PFSK-1 (cell line): ENCODE data around the gene UVRAG.

Experiments used
- FOXP2 ChIP-seq: optimal IDR thresholded peaks from 2 replicates; pipeline ENCODE3; 2011; ENCODE audit warnings: borderline replicate concordance, control low read depth, inconsistent platforms; ENCODE audit not compliant: insufficient read depth; ENCODE audit errors: extremely low read length, extremely low read depth
- POLR2AphosphoS5 ChIP-seq: IDR thresholded peaks from 2 replicates; pipeline ENCODE4 v1.6.1; 2012; ENCODE audit warnings: low read depth, mild to moderate bottlenecking, control low read depth, low read length, moderate library complexity
- SIN3A ChIP-seq: IDR thresholded peaks from 2 replicates; pipeline ENCODE4 v1.6.1; 2012; ENCODE audit warnings: mild to moderate bottlenecking, low read length, moderate library complexity, borderline replicate concordance; ENCODE audit not compliant: insufficient read depth
- TAF1 ChIP-seq: IDR thresholded peaks from 2 replicates; pipeline ENCODE4 v1.6.1; 2012; ENCODE audit warnings: low read length, control low read depth, borderline replicate concordance; ENCODE audit not compliant: insufficient read depth
- TF ChIP-seq, protein P1 (sequence below), 2 experiments: IDR thresholded peaks; 2 replicates each; pipeline versions ENCODE4 v1.6.1 to v1.8.0; 2011 to 2012; ENCODE audit warnings: low read depth in 2 of 2, low read length in 2 of 2, control low read depth in 1 of 2, inconsistent platforms in 1 of 2, mild to moderate bottlenecking in 1 of 2, moderate library complexity in 1 of 2; ENCODE audit not compliant: insufficient read depth in 1 of 2

UVRAG gene

DNA sequence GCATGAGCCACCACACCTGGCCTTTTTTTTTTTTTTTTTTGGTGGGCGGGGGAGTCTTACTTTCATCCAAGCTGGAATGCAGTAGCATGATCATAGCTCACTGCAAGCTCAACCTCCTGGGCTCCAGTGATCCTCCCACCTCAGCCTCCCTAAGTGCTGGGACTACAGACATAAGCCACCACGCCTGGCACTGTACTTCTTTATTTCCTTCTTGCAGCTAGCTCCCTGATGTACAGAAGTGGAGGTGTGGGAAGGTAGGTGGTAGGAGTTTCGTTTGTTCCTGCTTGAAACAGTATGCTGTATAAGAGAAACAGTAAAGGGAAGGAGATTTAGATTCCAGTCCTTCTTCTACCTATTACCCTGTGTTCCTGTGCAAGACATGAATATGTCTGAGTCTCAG is 319.2 kb downstream of the UVRAG start:
- TF ChIP-seq, protein P1, sequence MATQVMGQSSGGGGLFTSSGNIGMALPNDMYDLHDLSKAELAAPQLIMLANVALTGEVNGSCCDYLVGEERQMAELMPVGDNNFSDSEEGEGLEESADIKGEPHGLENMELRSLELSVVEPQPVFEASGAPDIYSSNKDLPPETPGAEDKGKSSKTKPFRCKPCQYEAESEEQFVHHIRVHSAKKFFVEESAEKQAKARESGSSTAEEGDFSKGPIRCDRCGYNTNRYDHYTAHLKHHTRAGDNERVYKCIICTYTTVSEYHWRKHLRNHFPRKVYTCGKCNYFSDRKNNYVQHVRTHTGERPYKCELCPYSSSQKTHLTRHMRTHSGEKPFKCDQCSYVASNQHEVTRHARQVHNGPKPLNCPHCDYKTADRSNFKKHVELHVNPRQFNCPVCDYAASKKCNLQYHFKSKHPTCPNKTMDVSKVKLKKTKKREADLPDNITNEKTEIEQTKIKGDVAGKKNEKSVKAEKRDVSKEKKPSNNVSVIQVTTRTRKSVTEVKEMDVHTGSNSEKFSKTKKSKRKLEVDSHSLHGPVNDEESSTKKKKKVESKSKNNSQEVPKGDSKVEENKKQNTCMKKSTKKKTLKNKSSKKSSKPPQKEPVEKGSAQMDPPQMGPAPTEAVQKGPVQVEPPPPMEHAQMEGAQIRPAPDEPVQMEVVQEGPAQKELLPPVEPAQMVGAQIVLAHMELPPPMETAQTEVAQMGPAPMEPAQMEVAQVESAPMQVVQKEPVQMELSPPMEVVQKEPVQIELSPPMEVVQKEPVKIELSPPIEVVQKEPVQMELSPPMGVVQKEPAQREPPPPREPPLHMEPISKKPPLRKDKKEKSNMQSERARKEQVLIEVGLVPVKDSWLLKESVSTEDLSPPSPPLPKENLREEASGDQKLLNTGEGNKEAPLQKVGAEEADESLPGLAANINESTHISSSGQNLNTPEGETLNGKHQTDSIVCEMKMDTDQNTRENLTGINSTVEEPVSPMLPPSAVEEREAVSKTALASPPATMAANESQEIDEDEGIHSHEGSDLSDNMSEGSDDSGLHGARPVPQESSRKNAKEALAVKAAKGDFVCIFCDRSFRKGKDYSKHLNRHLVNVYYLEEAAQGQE (IDR thresholded peaks at IDR 0.05; ENCODE audit: insufficient read depth in 1 of 2, low read depth in 2 of 2, low read length in 2 of 2) = no peak
- no peak for TF ChIP-seq TAF1
- TF ChIP-seq POLR2AphosphoS5 = no peak
- TF ChIP-seq FOXP2 = no peak
- TF ChIP-seq SIN3A = no peak

DNA sequence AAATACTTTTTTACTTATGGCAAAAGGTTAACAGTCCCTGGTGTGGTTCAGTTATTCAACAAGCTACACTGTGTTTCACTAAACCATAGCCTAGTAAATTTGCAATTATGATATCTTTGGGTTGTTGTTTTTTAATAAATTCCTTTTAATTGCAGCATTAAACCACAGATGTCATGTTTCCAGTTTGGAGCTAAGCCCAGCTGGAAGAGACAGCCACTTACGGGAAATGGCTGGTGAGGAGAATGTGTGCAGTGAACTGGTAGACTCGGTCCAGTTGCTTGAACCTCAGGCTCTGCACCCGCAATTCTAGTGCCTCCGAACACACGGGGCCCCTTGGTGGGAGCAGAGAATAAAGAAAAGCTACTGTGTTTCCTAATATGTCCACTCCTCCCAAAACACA is 320.5 kb downstream of the UVRAG start:
- no peak for TF ChIP-seq SIN3A
- no peak for TF ChIP-seq TAF1
- no peak for TF ChIP-seq FOXP2
- TF ChIP-seq, protein P1 (IDR thresholded peaks at IDR 0.05; ENCODE audit: insufficient read depth in 1 of 2, low read depth in 2 of 2, low read length in 2 of 2) = no peak
- TF ChIP-seq POLR2AphosphoS5 = no peak

DNA sequence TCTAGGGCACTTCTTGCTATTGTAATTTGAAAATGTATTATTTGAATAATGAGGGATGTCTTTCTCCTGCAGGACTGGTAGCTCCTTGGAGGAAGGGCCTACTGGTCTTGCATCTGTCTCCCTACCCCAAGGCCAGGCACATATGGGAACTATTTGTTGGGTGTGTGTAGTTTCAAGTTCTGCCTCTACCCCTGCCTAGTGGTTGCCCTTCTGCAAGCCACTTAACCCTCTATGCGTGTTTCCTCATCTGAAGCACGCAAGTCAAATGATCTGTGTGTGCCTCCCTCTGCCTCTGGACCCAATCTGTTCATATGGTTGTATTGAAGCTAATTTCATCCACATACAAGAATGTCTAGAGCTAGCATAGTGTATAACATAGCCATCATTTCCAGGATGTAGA is 324.3 kb downstream of the UVRAG start:
- no peak for TF ChIP-seq POLR2AphosphoS5

DNA sequence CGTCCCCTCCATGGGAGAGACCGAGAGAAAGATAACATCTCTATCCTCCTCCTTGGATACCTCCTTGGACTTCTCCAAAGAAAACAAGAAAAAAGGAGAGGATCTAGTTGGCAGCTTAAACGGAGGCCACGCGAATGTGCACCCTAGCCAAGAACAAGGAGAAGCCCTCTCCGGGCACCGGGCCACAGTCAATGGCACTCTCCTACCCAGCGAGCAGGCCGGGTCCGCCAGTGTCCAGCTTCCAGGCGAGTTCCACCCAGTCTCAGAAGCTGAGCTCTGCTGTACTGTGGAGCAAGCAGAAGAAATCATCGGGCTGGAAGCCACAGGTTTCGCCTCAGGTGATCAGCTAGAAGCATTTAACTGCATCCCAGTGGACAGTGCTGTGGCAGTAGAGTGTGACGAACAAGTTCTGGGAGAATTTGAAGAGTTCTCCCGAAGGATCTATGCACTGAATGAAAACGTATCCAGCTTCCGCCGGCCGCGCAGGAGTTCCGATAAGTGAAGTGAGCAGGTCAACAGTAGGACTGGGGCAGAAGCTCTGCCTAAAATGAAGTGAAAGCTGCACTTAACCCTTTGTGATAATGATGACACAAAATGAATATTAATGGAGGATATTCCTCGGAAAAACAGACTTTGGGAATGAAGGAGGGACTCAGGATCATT is 326.0 kb downstream of the UVRAG start:
- TF ChIP-seq, protein P1 (IDR thresholded peaks at IDR 0.05; ENCODE audit: insufficient read depth in 1 of 2, low read depth in 2 of 2, low read length in 2 of 2) = no peak
- TF ChIP-seq FOXP2 (no peak), TAF1 (no peak), POLR2AphosphoS5 (no peak), SIN3A (no peak)

DNA sequence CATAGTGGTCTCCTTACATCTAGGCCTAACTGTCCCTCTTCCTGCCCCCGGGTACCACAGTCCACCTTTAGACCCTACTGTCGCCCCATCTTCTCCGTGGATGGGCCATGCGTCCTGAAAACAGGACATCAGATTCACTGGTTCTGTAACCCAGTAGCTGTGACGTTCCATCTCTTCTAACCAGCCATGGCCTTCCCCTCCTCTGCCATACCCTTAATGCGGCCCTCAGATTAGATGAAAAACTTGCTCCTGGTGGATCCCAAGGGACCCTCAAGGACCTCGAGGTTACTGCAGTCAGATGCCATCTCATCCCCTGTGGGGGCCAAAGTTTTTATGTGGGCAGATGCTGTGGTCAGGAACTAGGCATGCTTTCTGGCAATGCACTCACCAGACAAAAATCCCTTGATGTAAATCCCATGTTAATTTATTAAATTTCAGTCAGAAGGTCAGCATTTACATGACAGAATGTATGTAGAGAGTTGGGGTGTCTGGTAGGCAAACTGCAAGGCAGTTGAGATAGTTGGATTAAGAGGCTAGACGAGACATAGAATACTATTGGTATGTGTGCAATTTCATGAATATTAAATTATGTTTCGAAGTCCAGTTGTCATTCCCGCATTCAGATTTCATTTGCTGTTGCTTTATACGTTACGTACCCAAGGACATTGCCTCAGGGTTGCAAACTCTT is 327.0 kb downstream of the UVRAG start:
- TF ChIP-seq TAF1 (no peak), SIN3A (no peak), FOXP2 (no peak), POLR2AphosphoS5 (no peak)
- TF ChIP-seq, protein P1 (IDR thresholded peaks at IDR 0.05; ENCODE audit: insufficient read depth in 1 of 2, low read depth in 2 of 2, low read length in 2 of 2) = no peak
